HG02943 (cell line): Measurements from ENCODE around the gene ANG.
"Not testable (repeated sequence)": the region's sequence is repeated elsewhere in the genome, so short reads cannot be mapped to it uniquely, and the experiment has no call there.

Source experiments
- ATAC-seq: cut with Tn5 transposase; IDR thresholded peaks from one replicate; pipeline ENCODE4 v1.9.1; 2021; ENCODE audit warnings: mild to moderate bottlenecking, low read depth, moderate library complexity; ENCODE audit not compliant: unreplicated experiment

Gene ANG

GRCh38 chr14:20733684-20734429, 45.3 kb downstream of the ANG start:
- no peak for ATAC-seq

GRCh38 chr14:20734430-20734806, 45.9 kb downstream of the ANG start:
- ATAC-seq = no peak

- ATAC-seq = not testable (repeated sequence)
Measured at GRCh38 chr14:20738292-20738691, 49.7 kb downstream of the ANG start.

- no peak for ATAC-seq
Measured at GRCh38 chr14:20742132-20742531, 53.6 kb downstream of the ANG start.

- ATAC-seq = no peak
Measured at GRCh38 chr14:20743556-20743955, 55.0 kb downstream of the ANG start.
